Osteoblast (primary cell): ENCODE results near the gene FAM193A. TPM values are rescaled to one million over a fixed set of nuclear protein-coding genes. Genes with fewer than 3 reads are reported as not detected.
A peak's percentile ranks its signal among the peaks of the same experiment; 100 is the strongest.
"Not testable (repeated sequence)": the region's sequence is repeated elsewhere in the genome, so short reads cannot be mapped to it uniquely, and the experiment has no call there.

Experiments used
- DNase-seq: peaks from one replicate; pipeline ENCODE4 v3.0.0; 2011; ENCODE audit warnings: low spot score, mixed read lengths; ENCODE audit not compliant: insufficient read length; ENCODE audit errors: missing footprints
- H2AFZ ChIP-seq: 2 replicates; pipeline ENCODE4 v1.6.0; 2011; ENCODE audit warnings: mild to moderate bottlenecking, low read length
- H3K27ac ChIP-seq: 2 replicates; pipeline ENCODE4 v1.5.1; 2011; ENCODE audit warnings: mild to moderate bottlenecking, low read depth, low read length, moderate library complexity
- H3K27me3 ChIP-seq: 2 replicates; pipeline ENCODE4 v1.6.0; 2012; ENCODE audit warnings: mild to moderate bottlenecking, control low read depth, inconsistent platforms, low read length, moderate library complexity; ENCODE audit not compliant: insufficient read depth
- H3K36me3 ChIP-seq: 2 replicates; pipeline ENCODE4 v1.5.1; 2011; ENCODE audit warnings: mild to moderate bottlenecking, low read length, control low read depth, moderate library complexity; ENCODE audit not compliant: insufficient read depth
- H3K4me1 ChIP-seq: 2 replicates; pipeline ENCODE4 v1.5.1; 2011; ENCODE audit warnings: mild to moderate bottlenecking, low read length, control low read depth, moderate library complexity; ENCODE audit not compliant: insufficient read depth
- H3K4me2 ChIP-seq: 2 replicates; pipeline ENCODE4 v1.6.0; 2011; ENCODE audit warnings: mild to moderate bottlenecking, low read length; ENCODE audit not compliant: insufficient read depth
- H3K4me3 ChIP-seq: fragments of 200-600 bp; sonication (generic); 3 replicates; pipeline ENCODE4 v1.5.1; 2012; ENCODE audit warnings: mild to moderate bottlenecking, low read length, inconsistent platforms; ENCODE audit not compliant: insufficient read depth
- H3K79me2 ChIP-seq: 2 replicates; pipeline ENCODE4 v1.6.0; 2012; ENCODE audit warnings: mild to moderate bottlenecking, low read length, control low read depth, inconsistent platforms; ENCODE audit not compliant: insufficient read depth
- H3K9me3 ChIP-seq: 2 replicates; pipeline ENCODE4 v1.5.1; 2011; ENCODE audit warnings: low read depth, low read length, control low read depth
- H4K20me1 ChIP-seq: 2 replicates; pipeline ENCODE4 v1.6.0; 2012; ENCODE audit warnings: mild to moderate bottlenecking, low read length, control low read depth; ENCODE audit not compliant: insufficient read depth
- CTCF ChIP-seq: IDR thresholded peaks from 2 replicates; pipeline ENCODE4 v1.5.1; 2011; ENCODE audit warnings: mild to moderate bottlenecking, low read depth, low read length, moderate library complexity; ENCODE audit errors: extremely low read depth
- total RNA-seq: library from RNA; depleted of rRNA; stranded (reverse); fragments of >200 nt; gene quantifications from 2 replicates; pipeline ENCODE4 v1.2.3, GENCODE V29; 2012

Gene FAM193A
- total RNA-seq, 1 donor, result 23.2 TPM

DNA sequence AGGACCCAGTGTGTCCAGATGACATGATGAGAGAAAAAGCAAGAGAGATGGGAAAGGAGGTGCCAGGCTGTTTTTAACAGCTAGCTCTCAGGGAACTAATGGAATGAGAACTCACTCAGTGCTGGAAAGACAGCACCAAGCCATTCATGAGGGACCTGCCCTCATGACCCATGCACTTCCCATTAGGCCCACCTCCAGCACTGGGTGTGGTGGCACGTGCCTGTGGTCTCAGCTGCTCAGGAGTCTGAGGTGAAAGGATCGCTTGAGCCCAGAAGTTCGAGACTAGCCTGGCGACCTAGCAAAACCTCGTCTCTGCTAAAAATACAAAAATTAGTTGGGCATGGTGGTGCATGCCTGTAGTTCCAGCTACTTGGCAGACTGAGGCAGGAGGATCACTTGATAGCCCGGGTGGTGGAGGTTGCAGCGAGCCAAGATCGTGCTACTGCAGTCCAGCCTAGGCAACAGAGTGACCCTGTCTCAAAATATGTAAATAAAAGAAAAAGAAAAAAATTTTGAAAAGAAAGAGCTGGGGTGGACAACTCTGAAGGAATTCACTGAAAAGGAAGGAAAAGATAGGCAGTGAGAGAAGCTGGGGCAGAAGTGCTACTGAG lies 50.9 kb downstream of the FAM193A start:
- Histone ChIP-seq H2AFZ (no peak overlapping the region), H3K27me3 (no peaks in the 10 kb centered on the region), H3K4me2 (no peak overlapping the region), H3K27ac (no peak overlapping the region), H3K36me3 (no peaks in the 10 kb centered on the region), H3K4me3 (no peak overlapping the region), H3K4me1 (peaks cover 8% of the 10 kb centered on the region), H3K9me3 (no peaks in the 10 kb centered on the region), H4K20me1 (peaks cover 80% of the 10 kb centered on the region), H3K79me2 (peaks cover 98% of the 10 kb centered on the region)
- no peak for TF ChIP-seq CTCF
- peak; percentile 14 for DNase-seq

- Histone ChIP-seq H3K27ac (no peak overlapping the region), H4K20me1 (peaks cover 80% of the 10 kb centered on the region), H3K79me2 (peaks cover 98% of the 10 kb centered on the region), H3K9me3 (no peaks in the 10 kb centered on the region), H3K36me3 (no peaks in the 10 kb centered on the region), H3K4me2 (no peak overlapping the region), H2AFZ (no peak overlapping the region), H3K27me3 (no peaks in the 10 kb centered on the region), H3K4me3 (no peak overlapping the region), H3K4me1 (peaks cover 7% of the 10 kb centered on the region)
- no peak for TF ChIP-seq CTCF
- DNase-seq, result peak; percentile 34
Observed at GRCh38 chr4:2588259-2588658, 51.8 kb downstream of the FAM193A start.

GRCh38 chr4:2591189-2591588 lies 54.7 kb downstream of the FAM193A start:
- Histone ChIP-seq H3K4me2 (no peak overlapping the region), H3K4me1 (peaks cover 5% of the 10 kb centered on the region), H2AFZ (peak overlapping the region; percentile 19), H3K27me3 (no peaks in the 10 kb centered on the region), H3K27ac (no peak overlapping the region), H3K79me2 (peaks cover 98% of the 10 kb centered on the region), H4K20me1 (peaks cover 80% of the 10 kb centered on the region), H3K4me3 (no peak overlapping the region), H3K36me3 (no peaks in the 10 kb centered on the region), H3K9me3 (no peaks in the 10 kb centered on the region)
- TF ChIP-seq CTCF, result no peak
- DNase-seq, result peak; percentile 32

GRCh38 chr4:2592014-2592413 lies 55.6 kb downstream of the FAM193A start:
- H4K20me1 ChIP-seq, result peaks cover 79% of the 10 kb centered on the region
- not testable (repeated sequence) for H3K27ac ChIP-seq, H3K4me1 ChIP-seq, H3K27me3 ChIP-seq, DNase-seq, H3K4me2 ChIP-seq, H3K9me3 ChIP-seq, H3K4me3 ChIP-seq, H2AFZ ChIP-seq, H3K36me3 ChIP-seq
- H3K79me2 ChIP-seq, result peaks cover 98% of the 10 kb centered on the region
